Neuronal stem cell (in vitro differentiated cells): ENCODE measurements around the gene MAP1A.
"Not testable (repeated sequence)": the region's sequence is repeated elsewhere in the genome, so short reads cannot be mapped to it uniquely, and the experiment has no call there.

ENCODE experiments used
- DNase-seq: peaks from one replicate; pipeline ENCODE4 v3.0.0-alpha.2; 2013; ENCODE audit warnings: low spot score
- H2AFZ ChIP-seq: one replicate; pipeline ENCODE4 v1.6.1; 2013; ENCODE audit warnings: mild to moderate bottlenecking, low read length, inconsistent platforms
- H2AK5ac ChIP-seq: 2 replicates; pipeline ENCODE4 v1.6.1; 2013; ENCODE audit warnings: low read depth, mild to moderate bottlenecking, inconsistent platforms, low read length, moderate library complexity, mixed read lengths
- H2BK120ac ChIP-seq: 2 replicates; pipeline ENCODE4 v1.6.1; 2013; ENCODE audit warnings: low read depth, mild to moderate bottlenecking, inconsistent platforms, low read length, moderate library complexity, mixed read lengths
- H2BK12ac ChIP-seq: one replicate; pipeline ENCODE4 v1.6.1; 2013; ENCODE audit warnings: low read length, inconsistent platforms
- H2BK15ac ChIP-seq: 2 replicates; pipeline ENCODE4 v1.6.1; 2013; ENCODE audit warnings: mild to moderate bottlenecking, low read length, inconsistent platforms, mixed read lengths
- H2BK5ac ChIP-seq: one replicate; pipeline ENCODE4 v1.6.1; 2013; ENCODE audit warnings: inconsistent platforms, mild to moderate bottlenecking, low read length, moderate library complexity
- H3K14ac ChIP-seq: one replicate; pipeline ENCODE4 v1.6.1; 2013; ENCODE audit warnings: low read length, inconsistent platforms
- H3K18ac ChIP-seq: 2 replicates; pipeline ENCODE4 v1.6.1; 2013; ENCODE audit warnings: low read length, inconsistent platforms
- H3K23ac ChIP-seq: 2 replicates; pipeline ENCODE4 v1.6.1; 2013; ENCODE audit warnings: low read depth, mild to moderate bottlenecking, mixed read lengths, low read length, inconsistent platforms; ENCODE audit not compliant: poor library complexity
- H3K27ac ChIP-seq: replicated peaks from 3 replicates; pipeline ENCODE4 v1.5.1; 2013; ENCODE audit warnings: low read length, inconsistent platforms
- H3K27me3 ChIP-seq, 3 experiments: 2 replicates each; pipeline ENCODE4 v1.6.1; 2013; ENCODE audit warnings: low read length in 3 of 3, mild to moderate bottlenecking in 2 of 3, inconsistent platforms in 1 of 3, low read depth in 1 of 3, mixed read lengths in 1 of 3, moderate library complexity in 1 of 3; ENCODE audit not compliant: control insufficient read depth in 3 of 3, insufficient read depth in 3 of 3
- H3K36me3 ChIP-seq, 2 donors: replicated peaks in 1 of 2; 2 replicates each; pipeline ENCODE4 v1.6.1; 2013; ENCODE audit warnings: low read length in 2 of 2; ENCODE audit not compliant: control insufficient read depth in 2 of 2, insufficient read depth in 2 of 2
- H3K4ac ChIP-seq: 2 replicates; pipeline ENCODE4 v1.6.1; 2013; ENCODE audit warnings: inconsistent platforms, mild to moderate bottlenecking, low read length, moderate library complexity
- H3K4me1 ChIP-seq, 2 donors: 1 replicate in 1 of 2; 2 replicates in 1 of 2; pipeline ENCODE4 v1.6.1; 2013; ENCODE audit warnings: low read length in 2 of 2, low read depth in 1 of 2; ENCODE audit not compliant: control insufficient read depth in 2 of 2, insufficient read depth in 1 of 2
- H3K4me2 ChIP-seq: one replicate; pipeline ENCODE4 v1.6.1; 2013; ENCODE audit warnings: mild to moderate bottlenecking, low read length, inconsistent platforms; ENCODE audit not compliant: insufficient read depth, poor library complexity, severe bottlenecking
- H3K4me3 ChIP-seq, 2 donors: 2 replicates each; pipeline ENCODE4 v1.5.1; 2013; ENCODE audit warnings: low read length in 2 of 2, mild to moderate bottlenecking in 2 of 2, inconsistent platforms in 1 of 2, moderate library complexity in 1 of 2
- H3K79me1 ChIP-seq: one replicate; pipeline ENCODE4 v1.6.1; 2013; ENCODE audit warnings: low read depth, mild to moderate bottlenecking, inconsistent platforms, low read length, moderate library complexity
- H3K9ac ChIP-seq: one replicate; pipeline ENCODE4 v1.6.1; 2013; ENCODE audit warnings: mild to moderate bottlenecking, low read depth, low read length, inconsistent platforms; ENCODE audit not compliant: poor library complexity
- H3K9me3 ChIP-seq, 2 donors: replicated peaks in 1 of 2; 2 replicates each; pipeline versions ENCODE3 to v1.6.1; 2013; ENCODE audit warnings: low read length in 2 of 2, mild to moderate bottlenecking in 2 of 2, inconsistent platforms in 1 of 2, low read depth in 1 of 2, mixed read lengths in 1 of 2, moderate library complexity in 1 of 2; ENCODE audit not compliant: control insufficient read depth in 2 of 2, insufficient read depth in 1 of 2
- H4K8ac ChIP-seq: one replicate; pipeline ENCODE4 v1.6.1; 2013; ENCODE audit warnings: low read depth, mild to moderate bottlenecking, inconsistent platforms, low read length, moderate library complexity
- H4K91ac ChIP-seq: one replicate; pipeline ENCODE4 v1.6.1; 2013; ENCODE audit warnings: low read length, low read depth, mild to moderate bottlenecking, inconsistent platforms; ENCODE audit not compliant: poor library complexity
- WGBS, 2 donors: extraction: QIAGEN DNeasy Blood & Tissue Kit; methylation state at CpG; one replicate each; pipeline ENCODE4 v1.1.7; 2013; ENCODE audit warnings: missing lambda C conversion rate in 2 of 2, mixed read lengths in 1 of 2; ENCODE audit not compliant: insufficient read length in 2 of 2, insufficient replicate concordance in 1 of 2; ENCODE audit errors: extremely low coverage in 2 of 2; 5-methylcytosine and 5-hydroxymethylcytosine counted together

Gene MAP1A

DNA sequence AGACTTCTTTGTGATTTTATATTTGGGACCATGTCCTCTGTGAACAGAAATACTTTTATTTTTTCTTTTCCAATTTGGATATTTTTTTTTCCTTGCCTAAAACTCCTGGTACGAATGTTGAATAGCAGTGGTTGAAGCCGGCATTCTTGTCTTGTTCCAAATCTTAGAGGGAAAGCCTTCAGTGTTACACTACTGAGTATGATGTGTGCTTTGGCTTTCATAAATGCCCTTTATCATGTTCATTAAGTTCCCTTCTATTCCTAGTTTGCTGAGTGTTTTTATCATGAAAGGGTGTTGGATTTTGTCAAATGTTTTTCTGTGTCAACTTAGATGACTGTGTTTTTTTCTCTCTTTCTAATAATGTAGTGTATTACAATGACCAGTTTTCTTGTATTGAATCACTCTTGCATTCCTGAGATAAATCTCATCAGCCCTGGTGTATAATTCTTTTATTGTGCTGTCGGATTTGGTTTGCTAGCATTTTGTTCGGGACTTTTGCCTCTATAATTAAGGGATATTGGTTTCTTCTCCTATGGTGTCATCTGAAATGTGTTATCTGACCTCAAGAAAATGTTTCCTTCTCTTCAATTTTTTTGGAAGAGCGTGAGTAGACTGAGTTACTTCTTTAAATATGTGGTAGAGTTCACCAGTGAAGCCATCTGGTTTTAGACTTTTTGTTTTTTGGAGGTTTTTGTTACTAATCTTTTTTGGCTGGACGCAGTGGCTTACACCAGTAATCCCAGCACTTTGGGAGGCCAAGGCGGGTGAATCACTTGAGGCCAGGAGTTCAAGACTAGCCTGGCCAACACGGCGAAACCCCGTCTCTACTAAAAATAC is 33.3 kb downstream of the MAP1A start:
- Histone ChIP-seq H2BK12ac (no peak overlapping the region), H3K4me1 (no peaks in the 10 kb centered on the region), H3K4me3 (no peak overlapping the region), H4K8ac (no peak overlapping the region), H3K9ac (no peak overlapping the region), H3K4ac (no peak overlapping the region), H3K79me1 (no peaks in the 10 kb centered on the region), H3K4me2 (no peak overlapping the region), H2AFZ (no peak overlapping the region), H3K14ac (no peak overlapping the region), H4K91ac (no peak overlapping the region), H2BK5ac (no peak overlapping the region), H3K23ac (no peak overlapping the region), H3K27ac (no peak overlapping the region), H3K36me3 (no peaks in the 10 kb centered on the region), H3K27me3 (no peaks in the 10 kb centered on the region), H3K18ac (no peak overlapping the region), H2AK5ac (no peak overlapping the region), H3K9me3 (peaks cover 0 to 6% of the 10 kb centered on the region in 2 donors), H2BK120ac (no peak overlapping the region), H2BK15ac (no peak overlapping the region)
- DNase-seq, result no peak
- WGBS, 2 donors, result no CpG with 5 or more reads among the region's 10 CpGs

DNA sequence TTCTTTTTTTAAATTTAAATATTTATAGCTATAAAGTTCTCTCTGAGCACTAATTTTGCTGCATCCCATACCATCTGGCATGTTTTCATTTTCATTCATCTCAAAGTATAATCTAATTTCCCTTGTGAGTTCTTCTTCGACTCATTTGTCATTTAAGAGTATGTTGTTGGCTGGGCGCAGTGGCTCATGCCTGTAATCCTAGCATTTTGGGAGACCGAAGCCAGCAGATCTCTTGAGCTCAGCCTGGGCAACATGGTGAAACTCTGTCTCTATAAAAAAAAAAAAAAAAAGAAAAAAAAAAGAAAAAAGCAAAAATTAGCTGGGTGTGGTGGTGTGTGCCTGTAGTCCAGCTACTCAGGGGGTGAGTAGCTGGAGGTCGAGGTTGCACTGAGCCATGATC is 34.8 kb downstream of the MAP1A start:
- no peak overlapping the region for H2BK12ac ChIP-seq
- no peaks in the 10 kb centered on the region for H3K36me3 ChIP-seq
- no peak overlapping the region for H3K23ac ChIP-seq
- H2BK120ac ChIP-seq, result no peak overlapping the region
- no peak overlapping the region for H3K14ac ChIP-seq
- no peaks in the 10 kb centered on the region for H3K79me1 ChIP-seq
- DNase-seq, result no peak
- H2AFZ ChIP-seq, result no peak overlapping the region
- no peak overlapping the region for H3K4ac ChIP-seq
- H3K9me3 ChIP-seq, result peaks cover 0 to 6% of the 10 kb centered on the region in 2 donors
- H3K4me1 ChIP-seq, result no peaks in the 10 kb centered on the region
- no peak overlapping the region for H3K9ac ChIP-seq
- no peaks in the 10 kb centered on the region for H3K27me3 ChIP-seq
- no peak overlapping the region for H3K18ac ChIP-seq
- no peak overlapping the region for H3K27ac ChIP-seq
- H3K4me3 ChIP-seq, result no peak overlapping the region
- WGBS, 2 donors, result no CpG with 5 or more reads among the region's 4 CpGs
- H4K91ac ChIP-seq, result no peak overlapping the region
- no peak overlapping the region for H2AK5ac ChIP-seq
- H3K4me2 ChIP-seq, result no peak overlapping the region
- H2BK15ac ChIP-seq, result no peak overlapping the region
- no peak overlapping the region for H2BK5ac ChIP-seq
- no peak overlapping the region for H4K8ac ChIP-seq

DNA sequence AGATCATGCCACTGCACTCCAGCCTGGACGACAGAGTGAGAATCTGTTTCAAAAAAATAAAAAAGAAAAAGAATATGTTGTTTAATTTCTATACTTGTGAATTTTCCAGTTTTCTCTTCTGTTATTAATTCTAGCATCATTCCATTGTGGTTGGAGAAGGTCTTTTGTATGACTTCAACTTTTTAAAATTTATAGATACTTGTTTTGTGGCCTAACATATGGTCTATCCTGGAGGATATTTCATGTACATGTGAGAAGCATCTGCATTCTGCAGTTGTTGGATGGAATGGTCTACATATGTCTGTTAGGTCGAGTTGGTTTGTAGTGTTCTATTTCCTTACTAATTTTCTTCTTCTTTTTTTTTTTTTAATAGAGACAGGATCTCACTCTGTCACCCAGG is 35.6 kb downstream of the MAP1A start:
- Histone ChIP-seq H4K8ac (no peak overlapping the region), H3K27ac (no peak overlapping the region), H3K36me3 (no peaks in the 10 kb centered on the region), H3K4ac (no peak overlapping the region), H3K14ac (no peak overlapping the region), H3K9me3 (no peaks in the 10 kb centered on the region), H3K18ac (no peak overlapping the region), H3K79me1 (no peaks in the 10 kb centered on the region), H3K27me3 (no peaks in the 10 kb centered on the region), H3K23ac (no peak overlapping the region), H2BK120ac (no peak overlapping the region), H4K91ac (no peak overlapping the region), H3K4me1 (no peaks in the 10 kb centered on the region), H3K4me3 (no peak overlapping the region), H2AK5ac (no peak overlapping the region), H2BK12ac (no peak overlapping the region), H2BK5ac (no peak overlapping the region), H2BK15ac (no peak overlapping the region), H3K9ac (no peak overlapping the region), H3K4me2 (no peak overlapping the region), H2AFZ (no peak overlapping the region)
- DNase-seq, result no peak
- WGBS, 2 donors, result no CpG with 5 or more reads among the region's 2 CpGs

DNA sequence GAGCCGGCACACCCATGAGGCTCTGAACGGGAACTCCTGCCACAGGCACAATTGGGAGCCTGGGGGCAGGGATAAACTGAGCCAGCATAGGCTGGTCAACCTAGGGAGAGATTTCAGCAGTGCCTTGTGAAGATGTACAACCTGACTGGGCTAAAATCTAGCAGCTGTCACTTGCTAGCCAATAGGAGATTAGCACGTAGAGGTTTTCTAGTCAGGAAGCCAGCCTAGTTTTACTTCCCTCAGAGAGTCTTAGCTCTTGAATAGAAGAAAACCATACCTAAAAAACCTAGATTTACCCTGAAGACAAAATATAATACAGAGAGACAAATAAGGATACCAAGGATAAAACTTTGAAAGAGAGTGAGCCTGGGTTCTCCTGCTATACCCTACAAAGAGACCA is 45.3 kb downstream of the MAP1A start:
- WGBS, 2 donors, result no CpG with 5 or more reads among the region's 3 CpGs
- not testable (repeated sequence) for DNase-seq

More for the DNA sequence above, 45.3 kb downstream of the MAP1A start:
- H3K27me3 ChIP-seq, H3K4me1 ChIP-seq, H2AK5ac ChIP-seq, H3K36me3 ChIP-seq, H3K4me3 ChIP-seq, H3K9me3 ChIP-seq, H3K9ac ChIP-seq, H2AFZ ChIP-seq, H4K8ac ChIP-seq, H2BK15ac ChIP-seq, H3K27ac ChIP-seq, H4K91ac ChIP-seq, H3K79me1 ChIP-seq, H3K18ac ChIP-seq, H3K4me2 ChIP-seq, H2BK5ac ChIP-seq, H2BK12ac ChIP-seq, H3K14ac ChIP-seq, H3K23ac ChIP-seq, H3K4ac ChIP-seq, H2BK120ac ChIP-seq: not testable (repeated sequence)
